HG02759 (cell line): Measurements from ENCODE around the gene HAPSTR1.
"Not testable (repeated sequence)": the region's sequence is repeated elsewhere in the genome, so short reads cannot be mapped to it uniquely, and the experiment has no call there.

Experiments
- ATAC-seq: cut with Tn5 transposase; IDR thresholded peaks from one replicate; pipeline ENCODE4 v1.9.1; 2021; ENCODE audit warnings: mild to moderate bottlenecking, moderate library complexity; ENCODE audit not compliant: unreplicated experiment

The HAPSTR1 gene

GRCh38 chr16:9090960-9091866 is at the start of gene HAPSTR1:
HAPSTR1 (plus strand) TSS chr16:9091644; CDS start chr16:9092045, 401 bp downstream.
- ATAC-seq = peak; percentile 91

GRCh38 chr16:9042533-9042932 is 48.9 kb upstream of the HAPSTR1 start:
- no peak for ATAC-seq

- ATAC-seq = no peak
Observed at GRCh38 chr16:9042964-9043680, 48.3 kb upstream of the HAPSTR1 start.

DNA sequence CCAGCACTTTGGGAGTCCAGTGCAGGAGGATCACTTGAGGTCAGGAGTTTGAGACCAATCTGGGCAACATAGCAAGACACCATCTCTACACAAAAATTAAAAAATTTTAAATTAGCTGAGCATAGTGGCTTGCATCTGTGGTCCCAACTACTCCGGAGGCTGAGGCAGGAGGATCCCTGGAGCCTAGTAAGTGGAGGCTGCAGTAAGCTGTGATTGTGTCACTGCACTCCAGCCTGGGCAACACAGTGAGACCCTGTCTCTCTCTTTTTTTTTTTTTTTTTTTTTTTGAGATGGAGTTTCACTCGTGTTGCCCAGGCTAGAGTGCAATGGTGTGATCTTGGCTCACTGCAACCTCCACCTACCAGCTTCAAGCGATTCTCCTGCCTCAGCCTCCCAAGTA is 45.9 kb upstream of the HAPSTR1 start:
- ATAC-seq = not testable (repeated sequence)

DNA sequence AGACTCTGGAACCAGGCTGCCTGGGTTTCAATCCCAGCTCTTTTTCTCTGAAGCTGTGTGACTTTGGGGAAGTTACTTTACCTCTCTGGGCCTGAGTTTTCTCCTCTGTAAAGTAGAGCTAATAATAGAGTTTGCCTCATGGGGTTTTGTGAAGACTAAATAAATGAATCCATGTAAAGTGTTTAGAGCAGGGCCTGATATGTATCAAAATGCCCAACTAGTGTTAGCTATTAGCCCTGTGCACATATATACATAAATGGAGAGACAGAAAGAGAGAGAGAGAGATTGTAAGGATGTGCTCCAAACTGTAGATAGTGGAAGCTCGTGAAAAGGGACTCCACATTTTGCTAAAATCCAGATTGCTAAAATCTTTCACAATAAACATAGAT is 44.8 kb upstream of the HAPSTR1 start:
- ATAC-seq = no peak

DNA sequence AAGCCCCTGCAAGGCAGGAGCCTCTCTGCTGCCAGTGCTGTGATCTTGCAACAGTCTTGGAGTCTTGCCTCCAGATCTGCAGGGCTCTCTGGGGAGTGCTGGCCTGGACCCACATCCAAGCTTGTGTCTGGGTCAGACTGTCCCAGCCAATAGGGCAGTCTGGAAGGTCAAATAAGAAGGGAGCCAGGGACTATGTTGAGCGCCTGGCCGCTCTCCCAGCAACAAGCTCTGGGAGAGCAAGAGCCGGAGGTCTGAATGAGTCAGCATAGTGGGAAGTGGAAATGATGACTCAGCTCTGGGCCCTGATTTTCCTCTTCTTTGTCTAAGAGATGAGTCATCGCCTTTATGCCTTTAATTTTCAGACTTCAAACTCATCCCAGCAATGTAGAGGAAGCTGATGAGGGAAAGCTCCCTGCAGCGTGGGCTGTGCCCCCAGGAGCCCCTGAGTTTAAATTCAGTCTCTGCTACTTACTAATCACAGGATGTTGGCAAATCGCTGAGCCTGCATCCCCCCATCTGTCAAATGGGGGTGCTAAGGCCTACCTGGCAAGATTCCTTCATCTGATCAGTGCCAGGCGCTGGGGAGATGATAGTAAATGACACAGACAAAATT is 43.6 kb upstream of the HAPSTR1 start:
- peak; percentile 77 for ATAC-seq

GRCh38 chr16:9048302-9048700 is 43.1 kb upstream of the HAPSTR1 start:
- no peak for ATAC-seq

- ATAC-seq = no peak
Observed at GRCh38 chr16:9049241-9049640, 42.2 kb upstream of the HAPSTR1 start.

GRCh38 chr16:9050102-9050830 is 41.2 kb upstream of the HAPSTR1 start:
- no peak for ATAC-seq

- ATAC-seq = no peak
Observed at GRCh38 chr16:9053006-9053601, 38.3 kb upstream of the HAPSTR1 start.

DNA sequence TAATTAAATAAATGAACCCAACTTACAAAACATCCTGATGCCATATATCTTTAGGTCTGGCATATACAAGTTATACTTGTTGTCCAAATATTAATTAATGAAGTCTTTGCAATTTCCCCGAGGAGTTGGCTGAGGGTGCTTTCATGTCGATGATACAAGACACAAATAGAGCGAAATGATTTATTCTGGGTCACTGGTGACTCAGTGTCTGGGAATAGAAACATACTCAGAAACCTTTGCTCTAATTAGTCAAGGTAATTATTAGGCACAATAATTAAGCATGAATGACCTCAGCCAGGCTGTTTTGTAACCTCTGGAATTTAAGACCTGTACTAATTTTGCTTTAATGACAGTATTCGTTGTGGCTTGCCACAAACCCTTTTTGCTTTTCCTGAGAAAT is 37.0 kb upstream of the HAPSTR1 start:
- no peak for ATAC-seq

- ATAC-seq = no peak
Observed at GRCh38 chr16:9055115-9055514, 36.3 kb upstream of the HAPSTR1 start.

DNA sequence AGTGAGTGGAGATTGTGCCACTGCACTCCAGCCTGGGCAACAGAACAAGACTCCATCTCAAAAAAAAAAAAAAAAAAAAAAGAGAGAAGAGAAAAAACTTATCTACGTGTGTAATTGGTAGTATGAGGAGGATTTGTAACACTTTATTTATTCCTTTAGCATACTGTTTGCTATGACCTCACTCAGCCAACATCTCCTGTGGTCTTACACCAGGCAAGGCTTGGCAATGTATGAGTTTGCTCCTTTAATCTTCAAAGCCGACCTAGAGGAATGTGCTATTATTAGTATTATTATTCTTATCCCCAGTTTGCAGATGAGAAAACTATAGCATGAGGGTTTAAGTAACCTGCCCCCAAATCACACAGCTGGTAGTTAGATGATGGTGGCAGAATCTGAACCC is 35.8 kb upstream of the HAPSTR1 start:
- no peak for ATAC-seq

DNA sequence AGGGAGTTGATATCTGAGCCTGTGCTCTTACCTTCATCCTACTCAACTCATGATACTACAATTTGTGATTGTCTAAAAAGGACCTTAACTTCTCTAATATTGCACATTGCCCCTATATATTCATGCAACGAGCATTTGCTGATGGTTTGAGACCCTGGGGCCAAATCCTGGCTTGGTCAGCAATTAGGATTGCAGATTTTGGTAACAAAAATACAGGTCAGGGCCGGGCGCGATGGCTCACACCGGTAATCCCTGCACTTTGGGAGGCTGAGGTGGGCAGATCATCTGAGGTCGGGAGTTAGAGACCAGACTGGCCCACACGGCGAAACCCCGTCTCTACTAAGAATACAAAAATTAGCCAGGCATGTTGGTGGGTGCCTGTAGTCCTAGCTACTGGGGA is 35.4 kb upstream of the HAPSTR1 start:
- no peak for ATAC-seq

- ATAC-seq = no peak
Observed at GRCh38 chr16:9058211-9058610, 33.2 kb upstream of the HAPSTR1 start.

DNA sequence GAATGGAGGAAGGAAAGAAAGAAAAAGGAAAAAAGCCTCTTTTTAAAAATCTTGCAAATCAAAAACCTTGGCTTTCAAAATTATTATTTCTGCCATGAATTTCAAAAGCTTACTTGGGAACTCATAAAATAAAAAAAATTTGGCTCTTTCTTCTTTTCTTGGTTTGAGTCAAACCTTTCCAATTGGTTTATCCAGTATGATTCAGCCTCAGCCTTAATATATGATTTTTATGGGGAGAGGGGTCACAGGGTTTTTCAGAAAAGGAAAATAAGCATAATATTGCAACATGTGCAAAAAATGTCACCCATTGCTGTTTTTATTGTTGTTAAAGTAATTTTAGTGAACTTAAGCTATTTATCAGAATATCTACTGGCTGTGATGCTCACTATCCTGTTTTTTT is 31.2 kb upstream of the HAPSTR1 start:
- no peak for ATAC-seq

DNA sequence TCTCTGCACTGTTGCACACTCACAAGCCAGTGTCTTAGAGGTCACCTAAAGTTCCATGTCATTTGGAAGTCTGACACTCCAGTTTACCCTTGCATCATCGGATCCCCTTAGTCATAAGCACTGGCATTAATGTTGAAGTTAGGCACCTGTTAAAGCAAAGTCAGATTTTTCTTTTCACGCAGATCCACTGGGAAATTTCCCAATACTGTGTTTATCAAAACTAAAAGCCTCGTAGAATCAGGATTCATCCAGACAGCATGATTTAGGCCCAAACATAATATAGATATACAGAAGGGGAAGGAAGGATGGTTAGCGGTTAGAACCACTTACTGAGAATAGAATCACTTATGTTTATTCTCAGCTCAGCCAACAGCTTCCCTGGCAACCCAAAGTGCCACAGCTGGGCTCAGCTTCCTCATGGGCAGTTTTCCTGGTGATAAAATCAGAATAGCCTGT is 30.1 kb upstream of the HAPSTR1 start:
- peak; percentile 52 for ATAC-seq

DNA sequence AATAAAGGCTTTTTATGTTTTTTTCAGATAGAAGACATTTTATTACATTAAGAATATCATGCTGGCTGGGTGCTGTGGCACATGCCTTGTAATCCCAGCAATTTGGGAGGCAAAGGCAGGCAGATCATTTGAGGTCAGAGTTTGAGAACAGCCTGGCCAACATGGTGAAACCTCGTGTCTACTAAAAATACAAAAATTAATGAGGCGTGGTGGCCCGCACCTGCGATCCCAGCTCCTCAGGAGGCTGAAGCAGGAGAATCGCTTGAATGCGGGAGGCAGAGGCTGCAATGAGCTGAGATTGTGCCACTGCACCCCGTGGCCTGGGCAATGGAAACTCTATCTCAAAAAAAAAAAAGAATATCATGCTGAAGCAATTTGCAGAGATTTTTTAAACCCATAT is 29.1 kb upstream of the HAPSTR1 start:
- no peak for ATAC-seq

DNA sequence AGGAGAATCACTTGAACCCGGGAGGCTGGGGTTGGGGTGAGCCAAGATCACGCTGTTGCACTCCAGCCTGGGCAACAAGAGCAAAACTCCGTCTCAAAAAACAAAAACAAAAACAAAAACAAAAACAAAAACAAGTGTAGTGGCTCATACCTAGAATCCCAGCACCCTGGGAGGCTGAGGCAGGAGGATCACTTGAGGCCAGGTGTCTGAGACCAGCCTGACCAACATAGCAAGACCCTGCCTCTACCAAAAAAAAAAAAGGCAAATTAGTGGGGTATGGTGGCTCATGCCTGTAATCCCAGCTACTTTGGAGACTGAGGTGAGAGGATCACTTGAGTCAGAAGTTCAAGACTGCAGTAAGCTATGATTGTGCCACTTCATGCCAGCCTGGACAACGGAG is 26.4 kb upstream of the HAPSTR1 start:
- no peak for ATAC-seq

- ATAC-seq = no peak
Observed at GRCh38 chr16:9068886-9069285, 22.6 kb upstream of the HAPSTR1 start.

GRCh38 chr16:9070254-9070653 is 21.2 kb upstream of the HAPSTR1 start:
- no peak for ATAC-seq
